Adrenal gland (tissue), 5 donors: ENCODE results near the gene LSM4.

Experiments used
- POLR2A ChIP-seq, 2 donors: fragments of 450-650 bp; IDR thresholded peaks; one replicate each; pipeline ENCODE4 v1.6.1; 2017; ENCODE audit warnings: antibody characterized with exemption in 2 of 2, mild to moderate bottlenecking in 2 of 2, moderate library complexity in 1 of 2
- TF ChIP-seq, protein P1 (sequence below), 6 experiments: fragments of 450-650 bp in 4 of 6; fragments of 200-600 bp in 2 of 6; sonication (generic) in 1 of 6; IDR thresholded peaks; 1 replicate in 5 of 6; 2 replicates in 1 of 6; pipeline versions ENCODE4 v1.5.1 to v1.8.0; 2016 to 2021; ENCODE audit warnings: antibody characterized with exemption in 6 of 6, mild to moderate bottlenecking in 2 of 6, moderate library complexity in 1 of 6
- donor health status: DM: no; HTN: no; CAD: no.

DNA sequence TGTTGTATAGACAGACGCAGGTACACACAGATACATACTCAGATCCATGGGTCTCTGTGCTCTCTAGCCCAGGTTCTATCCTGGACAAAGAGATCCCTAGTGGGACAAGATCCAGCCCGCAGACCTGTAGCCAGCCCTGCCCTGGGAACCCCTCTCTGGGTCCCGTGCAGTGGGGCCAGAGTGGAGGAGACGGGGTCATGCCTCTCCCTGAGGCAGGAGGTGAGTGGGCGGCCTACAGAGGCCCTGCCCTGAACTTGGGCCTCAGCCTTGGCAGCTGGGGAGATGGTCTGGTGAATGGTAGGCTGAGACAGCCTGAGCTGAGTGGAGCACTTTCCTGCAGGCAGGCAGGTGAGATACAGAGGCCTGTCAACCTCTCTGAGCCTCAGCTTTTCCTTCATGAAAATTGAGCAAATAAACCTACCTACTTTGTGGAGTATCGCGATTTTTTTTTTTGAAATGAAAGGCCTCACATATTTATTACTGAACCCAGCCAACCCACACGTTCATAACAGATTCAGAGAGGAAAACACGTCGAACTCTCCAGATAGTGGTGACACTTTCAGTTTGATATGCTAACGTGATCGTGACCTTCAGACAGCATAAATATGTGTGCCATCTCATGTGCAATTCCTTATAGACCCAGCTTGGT, 38.0 kb downstream of the LSM4 start:
- TF ChIP-seq, protein P1, sequence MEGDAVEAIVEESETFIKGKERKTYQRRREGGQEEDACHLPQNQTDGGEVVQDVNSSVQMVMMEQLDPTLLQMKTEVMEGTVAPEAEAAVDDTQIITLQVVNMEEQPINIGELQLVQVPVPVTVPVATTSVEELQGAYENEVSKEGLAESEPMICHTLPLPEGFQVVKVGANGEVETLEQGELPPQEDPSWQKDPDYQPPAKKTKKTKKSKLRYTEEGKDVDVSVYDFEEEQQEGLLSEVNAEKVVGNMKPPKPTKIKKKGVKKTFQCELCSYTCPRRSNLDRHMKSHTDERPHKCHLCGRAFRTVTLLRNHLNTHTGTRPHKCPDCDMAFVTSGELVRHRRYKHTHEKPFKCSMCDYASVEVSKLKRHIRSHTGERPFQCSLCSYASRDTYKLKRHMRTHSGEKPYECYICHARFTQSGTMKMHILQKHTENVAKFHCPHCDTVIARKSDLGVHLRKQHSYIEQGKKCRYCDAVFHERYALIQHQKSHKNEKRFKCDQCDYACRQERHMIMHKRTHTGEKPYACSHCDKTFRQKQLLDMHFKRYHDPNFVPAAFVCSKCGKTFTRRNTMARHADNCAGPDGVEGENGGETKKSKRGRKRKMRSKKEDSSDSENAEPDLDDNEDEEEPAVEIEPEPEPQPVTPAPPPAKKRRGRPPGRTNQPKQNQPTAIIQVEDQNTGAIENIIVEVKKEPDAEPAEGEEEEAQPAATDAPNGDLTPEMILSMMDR (IDR thresholded peaks at IDR 0.05), result no peak
- no peak for TF ChIP-seq POLR2A (IDR thresholded peaks at IDR 0.05)
